Left lung (tissue), 10 donors: Measurements from ENCODE around the gene TOMM6. TPM values are rescaled to one million over a fixed set of nuclear protein-coding genes. Genes with fewer than 3 reads are reported as not detected.
A peak's percentile ranks its signal among the peaks of the same experiment; 100 is the strongest.

Experiments used
- ATAC-seq: fragments of 200-7000 bp; cut with Tn5 transposase; one replicate; pipeline ENCODE4 v1.9.1; 2020; ENCODE audit warnings: moderate library complexity
- DNase-seq, 4 donors: peaks; one replicate each; pipeline ENCODE4 v3.0.0-alpha.2; 2013 to 2020
- H3K27ac ChIP-seq, 2 donors: fragments of 200-600 bp; sonication (generic) in 1 of 2; one replicate each; pipeline versions ENCODE4 v1.5.0 to v1.8.0; 2020 to 2021
- H3K27me3 ChIP-seq, 2 donors: fragments of 200-600 bp; sonication (generic) in 1 of 2; one replicate each; pipeline versions ENCODE4 v1.5.0 to v1.8.0; 2020 to 2021
- H3K36me3 ChIP-seq, 2 donors: fragments of 200-600 bp; sonication (generic) in 1 of 2; one replicate each; pipeline versions ENCODE4 v1.5.0 to v1.8.0; 2020 to 2021
- H3K4me1 ChIP-seq, 2 donors: fragments of 200-600 bp; one replicate each; pipeline ENCODE4 v1.8.0; 2021
- H3K4me3 ChIP-seq, 2 donors: fragments of 200-600 bp; sonication (generic) in 1 of 2; one replicate each; pipeline versions ENCODE4 v1.5.0 to v1.8.0; 2020 to 2021; ENCODE audit warnings: mild to moderate bottlenecking in 1 of 2
- H3K9me3 ChIP-seq, 2 donors: fragments of 200-600 bp; sonication (generic) in 1 of 2; one replicate each; pipeline versions ENCODE4 v1.5.0 to v1.8.0; 2020 to 2021
- intact Hi-C, 2 donors: fragments of 100-400 bp; cut with DNase I; formaldehyde crosslinking; loops; one replicate each; pipeline versions ENCODE4 v1.11.2 to v1.14.2; 2022
- polyA plus RNA-seq, 6 donors: library from polyadenylated mRNA; unstranded; fragments of 120-200 nt; gene quantifications; one replicate each; pipeline ENCODE4 v1.2.1, GENCODE V29; 2013; ENCODE audit not compliant: insufficient read length in 6 of 6
- total RNA-seq, 2 donors: library from RNA; stranded (reverse); fragmentation: NEBNext Ultra II Directional; extraction: Animal tissue kit (Norgen Biotek cat#: 25700); gene quantifications; one replicate each; pipeline ENCODE4 v1.2.1, GENCODE V29; 2021
- TF ChIP-seq, protein P1 (sequence below), 2 donors: fragments of 200-600 bp; sonication (generic) in 1 of 2; IDR thresholded peaks; one replicate each; pipeline versions ENCODE4 v1.5.0 to v1.8.0; 2021; ENCODE audit warnings: antibody characterized with exemption in 2 of 2
- donor health status: DM: no; HTN: yes; CAD: no.
- donor health status: DM: no; HTN: no; CAD: no.

Gene TOMM6
- total and polyA plus RNA-seq, 8 donors, result 169 to 203 (median 188) TPM

GRCh38 chr6:41780551-41781365 is 6.7 kb upstream of the TOMM6 start, which contains the start of gene PRICKLE4:
PRICKLE4 (plus strand) TSS chr6:41780782; CDS start chr6:41783474, 2,692 bp downstream.
- intact Hi-C loops, result loop anchor here in 1 of 2 donors (5.0 kb wide), 1 partner anchor 267 kb away; no protein-coding TSS in a partner anchor
- Histone ChIP-seq H3K27me3 (no peaks in the 10 kb centered on the region), H3K36me3 (peaks cover 0 to under 1% of the 10 kb centered on the region in 2 donors), H3K27ac (peak within 1 kb of the TSS; percentile 82 to 87), H3K9me3 (no peaks in the 10 kb centered on the region), H3K4me3 (peak within 1 kb of the TSS; percentile 58 to 83), H3K4me1 (peaks cover 19 to 74% of the 10 kb centered on the region in 2 donors)
- TF ChIP-seq, protein P1, sequence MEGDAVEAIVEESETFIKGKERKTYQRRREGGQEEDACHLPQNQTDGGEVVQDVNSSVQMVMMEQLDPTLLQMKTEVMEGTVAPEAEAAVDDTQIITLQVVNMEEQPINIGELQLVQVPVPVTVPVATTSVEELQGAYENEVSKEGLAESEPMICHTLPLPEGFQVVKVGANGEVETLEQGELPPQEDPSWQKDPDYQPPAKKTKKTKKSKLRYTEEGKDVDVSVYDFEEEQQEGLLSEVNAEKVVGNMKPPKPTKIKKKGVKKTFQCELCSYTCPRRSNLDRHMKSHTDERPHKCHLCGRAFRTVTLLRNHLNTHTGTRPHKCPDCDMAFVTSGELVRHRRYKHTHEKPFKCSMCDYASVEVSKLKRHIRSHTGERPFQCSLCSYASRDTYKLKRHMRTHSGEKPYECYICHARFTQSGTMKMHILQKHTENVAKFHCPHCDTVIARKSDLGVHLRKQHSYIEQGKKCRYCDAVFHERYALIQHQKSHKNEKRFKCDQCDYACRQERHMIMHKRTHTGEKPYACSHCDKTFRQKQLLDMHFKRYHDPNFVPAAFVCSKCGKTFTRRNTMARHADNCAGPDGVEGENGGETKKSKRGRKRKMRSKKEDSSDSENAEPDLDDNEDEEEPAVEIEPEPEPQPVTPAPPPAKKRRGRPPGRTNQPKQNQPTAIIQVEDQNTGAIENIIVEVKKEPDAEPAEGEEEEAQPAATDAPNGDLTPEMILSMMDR (IDR thresholded peaks at IDR 0.05), result no peak
- ATAC-seq (peak; percentile 63), DNase-seq (peak in 3 of 4 donors; percentile 58 to 86 (median 67))

GRCh38 chr6:41781366-41781730 is 6.1 kb upstream of the TOMM6 start:
- TF ChIP-seq, protein P1 (IDR thresholded peaks at IDR 0.05), result no peak
- H3K9me3 ChIP-seq, result no peaks in the 10 kb centered on the region
- H3K27ac ChIP-seq, result peak overlapping the region; percentile 82 to 87
- no peaks in the 10 kb centered on the region for H3K36me3 ChIP-seq
- ATAC-seq (peak; percentile 8), DNase-seq (peak in 1 of 4 donors; percentile 73)
- intact Hi-C loops, result loop anchor here in 1 of 2 donors (5.0 kb wide), 1 partner anchor 266 kb away; no protein-coding TSS in a partner anchor
- peaks cover 24 to 75% of the 10 kb centered on the region in 2 donors for H3K4me1 ChIP-seq
- H3K27me3 ChIP-seq, result no peaks in the 10 kb centered on the region
- peak overlapping the region; percentile 58 to 83 for H3K4me3 ChIP-seq

DNA sequence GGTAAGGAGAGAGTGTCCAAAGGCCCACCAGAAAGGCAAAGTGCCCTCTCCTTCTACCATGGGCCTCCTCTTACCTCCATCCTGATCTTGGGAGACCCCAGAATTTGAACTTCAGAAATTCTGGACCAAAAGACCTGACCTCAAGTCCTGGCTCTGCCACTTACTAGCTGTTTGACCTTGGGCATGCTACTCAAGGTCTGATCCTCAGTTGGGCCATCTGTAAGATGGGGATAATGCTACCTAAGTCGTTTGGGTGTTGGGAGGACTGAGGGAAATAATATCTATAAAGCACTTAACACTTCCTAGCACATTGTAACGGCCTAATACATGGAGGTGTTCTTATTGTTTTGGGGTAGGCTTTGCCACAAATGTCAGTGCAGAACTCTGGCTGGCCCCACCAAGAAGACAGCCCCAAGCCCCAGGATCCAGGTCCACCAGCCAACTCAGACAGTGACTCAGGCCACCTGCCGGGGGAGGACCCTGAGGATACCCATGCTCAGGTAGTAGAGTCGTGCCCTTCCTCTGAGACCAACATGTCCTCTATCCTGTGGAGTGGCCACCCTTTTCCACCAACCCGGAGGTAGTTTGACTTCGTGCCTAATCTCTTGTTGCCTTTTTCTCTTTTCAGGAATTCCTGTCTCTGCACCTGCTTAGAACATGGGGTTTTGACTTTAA is 4.3 kb upstream of the TOMM6 start:
- Histone ChIP-seq H3K4me1 (peaks cover 24 to 60% of the 10 kb centered on the region in 2 donors), H3K27ac (no peak overlapping the region), H3K4me3 (no peak overlapping the region), H3K36me3 (no peaks in the 10 kb centered on the region), H3K9me3 (no peaks in the 10 kb centered on the region), H3K27me3 (no peaks in the 10 kb centered on the region)
- ATAC-seq, result no peak
- intact Hi-C loops, result loop anchor here in 1 of 2 donors (5.0 kb wide), 1 partner anchor 264 kb away; no protein-coding TSS in a partner anchor
- no peak for DNase-seq
- TF ChIP-seq, protein P1 (IDR thresholded peaks at IDR 0.05), result no peak

GRCh38 chr6:41784581-41785171 is 2.8 kb upstream of the TOMM6 start:
- no peak for DNase-seq
- TF ChIP-seq, protein P1 (IDR thresholded peaks at IDR 0.05), result no peak
- Histone ChIP-seq H3K4me3 (no peak overlapping the region), H3K27me3 (no peaks in the 10 kb centered on the region), H3K27ac (peak overlapping the region; percentile 13 to 41), H3K36me3 (peaks cover 0 to 7% of the 10 kb centered on the region in 2 donors), H3K4me1 (peaks cover 17 to 62% of the 10 kb centered on the region in 2 donors), H3K9me3 (no peaks in the 10 kb centered on the region)
- no peak for ATAC-seq
- intact Hi-C loops, result loop anchor here in 1 of 2 donors (5.0 kb wide), 1 partner anchor 263 kb away; no protein-coding TSS in a partner anchor
